Measurements from ENCODE around the gene TDRD9. TPM values are rescaled to one million over a fixed set of nuclear protein-coding genes. Genes with fewer than 3 reads are reported as not detected.

TDRD9 gene
- total and polyA plus RNA-seq, 2 of the 4 experiments (the other 2 are of a cell fraction): 0.07 to 0.18 TPM

DNA sequence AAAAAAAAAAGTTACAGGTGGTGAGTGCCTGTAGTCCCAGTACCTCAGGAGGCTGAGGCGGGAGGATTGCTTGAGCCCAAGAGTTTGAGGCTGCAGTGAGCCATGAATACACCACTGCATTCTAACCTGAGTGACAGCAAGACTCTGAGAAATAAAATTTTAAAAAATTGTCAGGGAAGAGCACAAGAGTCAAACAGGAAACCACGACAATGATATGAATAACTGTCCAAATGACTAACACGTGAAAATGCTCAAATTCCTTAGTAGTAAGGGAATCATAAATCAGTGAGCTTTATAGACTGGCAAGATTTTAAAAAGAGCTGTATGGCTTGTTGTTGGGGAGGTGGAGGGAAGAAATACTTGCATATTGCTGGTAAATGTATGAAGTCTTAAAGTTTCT is 144.3 kb downstream of the TDRD9 start:
- Histone ChIP-seq H3K36me3 (ENCODE audit: control insufficient read depth, insufficient read depth, low read length) (no peaks in the 10 kb centered on the region), H3K27me3 (ENCODE audit: control insufficient read depth, insufficient read depth, low read length) (no peaks in the 10 kb centered on the region), H4K20me1 (ENCODE audit: insufficient read depth, low read length) (no peaks in the 10 kb centered on the region), H2BK120ac (ENCODE audit: low read depth, low read length) (no peak overlapping the region), H3K4ac (ENCODE audit: low read depth, low read length) (no peak overlapping the region), H3K14ac (replicated peaks; ENCODE audit: low read depth, low read length) (no peak overlapping the region), H2AK9ac (replicated peaks; ENCODE audit: low read depth, low read length, poor library complexity) (no peak overlapping the region), H3K9ac (ENCODE audit: low read depth, low read length) (no peak overlapping the region), H4K8ac (ENCODE audit: low read depth in 2 of 2, low read length in 2 of 2) (no peak overlapping the region), H3K27ac (ENCODE audit: insufficient read depth, low read length) (no peak overlapping the region), H4K91ac (ENCODE audit: insufficient read depth, low read depth, low read length) (no peak overlapping the region), H2BK15ac (ENCODE audit: low read depth, low read length) (no peak overlapping the region), H3K4me3 (ENCODE audit: insufficient read depth, low read depth, low read length) (no peak overlapping the region), H4K5ac (ENCODE audit: low read depth, low read length) (no peak overlapping the region), H2BK20ac (ENCODE audit: low read depth, low read length) (no peak overlapping the region), H3K9me3 (ENCODE audit: control insufficient read depth, insufficient read depth, low read length) (no peaks in the 10 kb centered on the region), H3K79me1 (ENCODE audit: low read depth in 1 of 2, low read length in 2 of 2) (no peaks in the 10 kb centered on the region), H2BK5ac (ENCODE audit: low read depth, low read length, poor library complexity, severe bottlenecking) (no peak overlapping the region), H3K4me2 (ENCODE audit: low read depth, low read length) (no peak overlapping the region), H3K9me1 (ENCODE audit: insufficient read depth, low read length) (no peaks in the 10 kb centered on the region), H3K23ac (ENCODE audit: low read depth, low read length) (no peak overlapping the region), H3K18ac (ENCODE audit: low read depth, low read length) (no peak overlapping the region), H3K4me1 (ENCODE audit: control insufficient read depth, insufficient read depth, low read length) (no peaks in the 10 kb centered on the region), H2AK5ac (ENCODE audit: low read depth, low read length) (no peak overlapping the region), H2AFZ (replicated peaks; ENCODE audit: low read length, poor library complexity) (no peak overlapping the region), H3K56ac (ENCODE audit: extremely low read depth, insufficient read depth, low read length) (no peak overlapping the region)
- TF ChIP-seq FOS (IDR thresholded peaks at IDR 0.05; ENCODE audit: low read depth, low read length) (no peak), MAZ (IDR thresholded peaks at IDR 0.05; ENCODE audit: borderline replicate concordance, low read depth, low read length) (no peak), CEBPB (IDR thresholded peaks at IDR 0.05; ENCODE audit: low read depth, low read length) (no peak), MXI1 (IDR thresholded peaks at IDR 0.05; ENCODE audit: borderline replicate concordance, low read depth, low read length) (no peak), BHLHE40 (IDR thresholded peaks at IDR 0.05; ENCODE audit: low read depth, low read length) (no peak), MAFK (IDR thresholded peaks at IDR 0.05; ENCODE audit: low read depth, low read length) (no peak), RFX5 (IDR thresholded peaks at IDR 0.05; ENCODE audit: low read depth, low read length) (no peak), RCOR1 (IDR thresholded peaks at IDR 0.05; ENCODE audit: insufficient replicate concordance, low read length) (no peak), POLR2A (IDR thresholded peaks at IDR 0.05; ENCODE audit: low read depth, low read length) (no peak), CHD1 (IDR thresholded peaks at IDR 0.05; ENCODE audit: low read depth, low read length) (no peak), NFE2L2 (IDR thresholded peaks at IDR 0.05; ENCODE audit: low read depth, low read length) (no peak), SMC3 (IDR thresholded peaks at IDR 0.05; ENCODE audit: low read depth, low read length) (no peak), RAD21 (IDR thresholded peaks at IDR 0.05; ENCODE audit: low read length) (no peak)
- TF ChIP-seq, protein P1, sequence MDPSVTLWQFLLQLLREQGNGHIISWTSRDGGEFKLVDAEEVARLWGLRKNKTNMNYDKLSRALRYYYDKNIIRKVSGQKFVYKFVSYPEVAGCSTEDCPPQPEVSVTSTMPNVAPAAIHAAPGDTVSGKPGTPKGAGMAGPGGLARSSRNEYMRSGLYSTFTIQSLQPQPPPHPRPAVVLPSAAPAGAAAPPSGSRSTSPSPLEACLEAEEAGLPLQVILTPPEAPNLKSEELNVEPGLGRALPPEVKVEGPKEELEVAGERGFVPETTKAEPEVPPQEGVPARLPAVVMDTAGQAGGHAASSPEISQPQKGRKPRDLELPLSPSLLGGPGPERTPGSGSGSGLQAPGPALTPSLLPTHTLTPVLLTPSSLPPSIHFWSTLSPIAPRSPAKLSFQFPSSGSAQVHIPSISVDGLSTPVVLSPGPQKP (IDR thresholded peaks at IDR 0.05; ENCODE audit: borderline replicate concordance, low read depth, low read length): no peak
- TF ChIP-seq, protein P2, sequence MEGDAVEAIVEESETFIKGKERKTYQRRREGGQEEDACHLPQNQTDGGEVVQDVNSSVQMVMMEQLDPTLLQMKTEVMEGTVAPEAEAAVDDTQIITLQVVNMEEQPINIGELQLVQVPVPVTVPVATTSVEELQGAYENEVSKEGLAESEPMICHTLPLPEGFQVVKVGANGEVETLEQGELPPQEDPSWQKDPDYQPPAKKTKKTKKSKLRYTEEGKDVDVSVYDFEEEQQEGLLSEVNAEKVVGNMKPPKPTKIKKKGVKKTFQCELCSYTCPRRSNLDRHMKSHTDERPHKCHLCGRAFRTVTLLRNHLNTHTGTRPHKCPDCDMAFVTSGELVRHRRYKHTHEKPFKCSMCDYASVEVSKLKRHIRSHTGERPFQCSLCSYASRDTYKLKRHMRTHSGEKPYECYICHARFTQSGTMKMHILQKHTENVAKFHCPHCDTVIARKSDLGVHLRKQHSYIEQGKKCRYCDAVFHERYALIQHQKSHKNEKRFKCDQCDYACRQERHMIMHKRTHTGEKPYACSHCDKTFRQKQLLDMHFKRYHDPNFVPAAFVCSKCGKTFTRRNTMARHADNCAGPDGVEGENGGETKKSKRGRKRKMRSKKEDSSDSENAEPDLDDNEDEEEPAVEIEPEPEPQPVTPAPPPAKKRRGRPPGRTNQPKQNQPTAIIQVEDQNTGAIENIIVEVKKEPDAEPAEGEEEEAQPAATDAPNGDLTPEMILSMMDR (conservative IDR thresholded peaks at IDR 0.05; ENCODE audit: low read depth, low read length): no peak
- TF ChIP-seq, protein P3, sequence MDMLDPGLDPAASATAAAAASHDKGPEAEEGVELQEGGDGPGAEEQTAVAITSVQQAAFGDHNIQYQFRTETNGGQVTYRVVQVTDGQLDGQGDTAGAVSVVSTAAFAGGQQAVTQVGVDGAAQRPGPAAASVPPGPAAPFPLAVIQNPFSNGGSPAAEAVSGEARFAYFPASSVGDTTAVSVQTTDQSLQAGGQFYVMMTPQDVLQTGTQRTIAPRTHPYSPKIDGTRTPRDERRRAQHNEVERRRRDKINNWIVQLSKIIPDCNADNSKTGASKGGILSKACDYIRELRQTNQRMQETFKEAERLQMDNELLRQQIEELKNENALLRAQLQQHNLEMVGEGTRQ (IDR thresholded peaks at IDR 0.05; ENCODE audit: low read depth, low read length): no peak
- POLR2A ChIA-PET (ENCODE audit: unreplicated experiment): no interaction called here
- ATAC-seq (ENCODE audit: low read depth): no peak
- dilution Hi-C loops (cut with HindIII; ENCODE audit: low sequenced_read_pairs, unreplicated experiment): no loop called here
- no TSS peak for BruUV-seq (replicated peaks)
- WGBS, 2 experiments (ENCODE audit: extremely low coverage in 2 of 2, insufficient read length in 1 of 2): no CpG with 5 or more reads among the region's 3 CpGs
- CTCF ChIA-PET: no interaction called here
- intact Hi-C loops (cut with micrococcal nuclease): loop anchor here (10.0 kb wide), 1 partner anchor 268 kb away; no protein-coding TSS in a partner anchor
- in situ Hi-C loops (cut with MboI; ENCODE audit: low sequenced_read_pairs): no loop called here
- DNase-seq: no peak

All from IMR-90 (cell line).